ENCODE data around the gene DUSP19.

DUSP19 gene

GRCh38 chr2:183126635-183127034, 48.1 kb downstream of the DUSP19 start:
- no peak for DNase-seq

DNA sequence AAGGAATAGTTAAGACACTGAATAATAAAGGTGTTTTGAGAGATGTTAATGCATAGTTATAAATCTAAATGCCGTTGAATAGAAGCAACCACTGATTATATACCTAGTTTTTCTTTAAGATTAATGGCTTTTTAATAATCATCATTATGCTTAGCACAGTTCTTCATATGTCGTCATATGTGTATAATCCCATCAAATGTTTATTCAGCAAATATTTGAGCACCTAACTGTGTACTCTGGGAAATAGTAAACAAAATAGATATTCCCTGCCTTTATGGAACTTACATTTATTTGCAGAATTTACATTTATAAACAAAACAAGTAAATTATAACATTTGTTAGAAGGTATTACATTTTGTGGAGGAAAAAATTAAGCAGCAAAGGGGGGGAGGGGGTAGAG, 55.5 kb downstream of the DUSP19 start:
- no peak for DNase-seq

DNA sequence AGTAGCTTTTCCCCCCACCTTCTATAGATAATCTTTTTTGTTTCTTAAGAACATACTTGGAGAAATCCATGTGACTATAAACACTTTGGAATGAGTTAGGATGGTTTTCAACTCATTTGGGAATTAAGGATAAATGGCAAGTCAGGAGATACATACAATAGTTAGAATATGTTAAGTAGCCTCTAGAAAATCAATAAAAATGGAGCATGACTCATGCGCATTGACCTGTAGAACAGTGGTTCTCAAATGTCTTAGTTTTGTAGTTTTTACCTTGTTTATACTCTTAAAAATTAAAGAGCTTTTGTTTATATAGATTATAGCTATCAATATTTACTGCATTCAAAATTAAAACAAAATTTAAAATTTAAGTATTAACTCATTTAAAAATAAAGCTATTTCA, 70.4 kb downstream of the DUSP19 start:
- DNase-seq: no peak

GRCh38 chr2:183149489-183149888, 70.9 kb downstream of the DUSP19 start:
- DNase-seq: no peak

Data from SW 1271 (cell line).